ENCODE data around the gene ADCY9.
"Not testable (repeated sequence)": the region's sequence is repeated elsewhere in the genome, so short reads cannot be mapped to it uniquely, and the experiment has no call there.

Gene ADCY9

GRCh38 chr16:3934491-3935181 lies 181.6 kb downstream of the ADCY9 start:
- in situ Hi-C loops (cut with HindIII; ENCODE audit: low sequenced_read_pairs) = no loop called here

- in situ Hi-C loops (cut with HindIII; ENCODE audit: low sequenced_read_pairs) = not testable (repeated sequence)
Measured at GRCh38 chr16:3927147-3927546, 189.1 kb downstream of the ADCY9 start.

GRCh38 chr16:3924763-3925162 lies 191.5 kb downstream of the ADCY9 start:
- in situ Hi-C loops (cut with HindIII; ENCODE audit: low sequenced_read_pairs) = no loop called here

- in situ Hi-C loops (cut with HindIII; ENCODE audit: low sequenced_read_pairs) = no loop called here
Measured at GRCh38 chr16:3922241-3922640, 194.0 kb downstream of the ADCY9 start.

GRCh38 chr16:3920206-3920605 lies 196.0 kb downstream of the ADCY9 start:
- in situ Hi-C loops (cut with HindIII; ENCODE audit: low sequenced_read_pairs) = no loop called here

GRCh38 chr16:3919413-3919812 lies 196.8 kb downstream of the ADCY9 start:
- in situ Hi-C loops (cut with HindIII; ENCODE audit: low sequenced_read_pairs) = loop anchor here (5.0 kb wide), 1 partner anchor 47 kb away; no protein-coding TSS in a partner anchor

- in situ Hi-C loops (cut with HindIII; ENCODE audit: low sequenced_read_pairs) = loop anchor here (5.0 kb wide), 1 partner anchor 43 kb away; no protein-coding TSS in a partner anchor
Measured at GRCh38 chr16:3915426-3916260, 200.6 kb downstream of the ADCY9 start.

GRCh38 chr16:3912897-3913296 lies 203.3 kb downstream of the ADCY9 start:
- in situ Hi-C loops (cut with HindIII; ENCODE audit: low sequenced_read_pairs) = no loop called here
